Stimulated activated CD4-positive, alpha-beta T cell treated with anti-CD3 and anti-CD28 coated beads, Interleukin-2, amount 100 ng/mL, for 48 hours (primary cell): ENCODE results near the gene PTPN7.
"Not testable (repeated sequence)": the region's sequence is repeated elsewhere in the genome, so short reads cannot be mapped to it uniquely, and the experiment has no call there.

Experiments
- DNase-seq, 2 donors: peaks; one replicate each; pipeline ENCODE4 v3.0.0-alpha.2; 2020

Gene PTPN7

GRCh38 chr1:202149566-202149965, 10.8 kb downstream of the PTPN7 start:
- DNase-seq = no peak

- no peak for DNase-seq
Observed at GRCh38 chr1:202148391-202148790, 12.0 kb downstream of the PTPN7 start.

GRCh38 chr1:202146993-202147392, 13.4 kb downstream of the PTPN7 start:
- no peak for DNase-seq

GRCh38 chr1:202146279-202146678, 14.1 kb downstream of the PTPN7 start:
- DNase-seq = no peak

GRCh38 chr1:202145744-202146140, 14.7 kb downstream of the PTPN7 start:
- not testable (repeated sequence) for DNase-seq

- peak in 1 of 2 donors; percentile 42 for DNase-seq
Observed at GRCh38 chr1:202145068-202145743, 15.2 kb downstream of the PTPN7 start.

- peak in 1 of 2 donors; percentile 56 for DNase-seq
Observed at GRCh38 chr1:202144402-202145067, 15.9 kb downstream of the PTPN7 start, which contains the start of gene ARL8A. Gene ARL8A (minus strand): TSS chr1:202144737. CDS start chr1:202144572, 165 bp downstream.

- no peak for DNase-seq
Observed at GRCh38 chr1:202143768-202144401, 16.5 kb downstream of the PTPN7 start.

GRCh38 chr1:202143011-202143767, 17.2 kb downstream of the PTPN7 start:
- DNase-seq = no peak

- DNase-seq = not testable (repeated sequence)
Observed at GRCh38 chr1:202141468-202141867, 18.9 kb downstream of the PTPN7 start.

GRCh38 chr1:202140833-202141232, 19.6 kb downstream of the PTPN7 start:
- no peak for DNase-seq

- peak; percentile 44 to 48 for DNase-seq
Observed at GRCh38 chr1:202135221-202135721, 25.1 kb downstream of the PTPN7 start.

GRCh38 chr1:202134645-202135172, 25.7 kb downstream of the PTPN7 start:
- DNase-seq = no peak

GRCh38 chr1:202133989-202134388, 26.4 kb downstream of the PTPN7 start:
- no peak for DNase-seq

- DNase-seq = no peak
Observed at GRCh38 chr1:202133496-202133895, 26.9 kb downstream of the PTPN7 start.

GRCh38 chr1:202133001-202133400, 27.4 kb downstream of the PTPN7 start:
- no peak for DNase-seq

- DNase-seq = no peak
Observed at GRCh38 chr1:202131956-202132821, 28.2 kb downstream of the PTPN7 start.

- no peak for DNase-seq
Observed at GRCh38 chr1:202130816-202131522, 29.4 kb downstream of the PTPN7 start.

- DNase-seq = no peak
Observed at GRCh38 chr1:202130297-202130721, 30.1 kb downstream of the PTPN7 start.

- no peak for DNase-seq
Observed at GRCh38 chr1:202129453-202130296, 30.7 kb downstream of the PTPN7 start.
